WTC11 (cell line): ENCODE results near the gene TMEM245.
"Not testable (repeated sequence)": the region's sequence is repeated elsewhere in the genome, so short reads cannot be mapped to it uniquely, and the experiment has no call there.

Source experiments
- JAZF1 ChIP-seq: fragments of 250-450 bp; sonication (Bioruptor Pico); IDR thresholded peaks from 2 replicates; pipeline ENCODE4 v1.9.0; 2021; ENCODE audit warnings: moderate library complexity, mild to moderate bottlenecking, inconsistent platforms
- NR2C2 ChIP-seq: sonication (generic); formaldehyde crosslinking; IDR thresholded peaks from 2 replicates; pipeline ENCODE4 v1.8.0; 2022; ENCODE audit warnings: mild to moderate bottlenecking, missing genetic modification reagents
- NR3C1 ChIP-seq: sonication (generic); formaldehyde crosslinking; conservative IDR thresholded peaks from 2 replicates; pipeline ENCODE4 v1.8.1; 2023; ENCODE audit warnings: low read depth, mild to moderate bottlenecking, missing genetic modification reagents
- ZNF121 ChIP-seq: sonication (generic); formaldehyde crosslinking; IDR thresholded peaks from 2 replicates; pipeline ENCODE4 v1.8.0; 2023; ENCODE audit warnings: missing genetic modification reagents
- TF ChIP-seq, protein P1 (sequence below): fragments of 200-600 bp; IDR thresholded peaks from 2 replicates; pipeline ENCODE4 v1.8.0; 2022; ENCODE audit warnings: antibody characterized with exemption
- TF ChIP-seq, protein P2 (sequence below): sonication (generic); formaldehyde crosslinking; IDR thresholded peaks from 2 replicates; pipeline ENCODE4 v1.8.0; 2022; ENCODE audit warnings: mild to moderate bottlenecking, missing genetic modification reagents
- TF ChIP-seq, protein P3 (sequence below): fragments of 250-450 bp; sonication (Bioruptor Pico); conservative IDR thresholded peaks from 2 replicates; pipeline ENCODE4 v1.9.0; 2021; ENCODE audit warnings: mild to moderate bottlenecking
- TF ChIP-seq, protein P4 (sequence below): sonication (generic); formaldehyde crosslinking; IDR thresholded peaks from 2 replicates; pipeline ENCODE4 v1.8.1; 2023; ENCODE audit warnings: mild to moderate bottlenecking, moderate library complexity, missing genetic modification reagents
- TF ChIP-seq, protein P5 (sequence below): sonication (generic); formaldehyde crosslinking; IDR thresholded peaks from 2 replicates; pipeline ENCODE4 v1.8.1; 2022; ENCODE audit warnings: mild to moderate bottlenecking, moderate library complexity, missing genetic modification reagents

DNA sequence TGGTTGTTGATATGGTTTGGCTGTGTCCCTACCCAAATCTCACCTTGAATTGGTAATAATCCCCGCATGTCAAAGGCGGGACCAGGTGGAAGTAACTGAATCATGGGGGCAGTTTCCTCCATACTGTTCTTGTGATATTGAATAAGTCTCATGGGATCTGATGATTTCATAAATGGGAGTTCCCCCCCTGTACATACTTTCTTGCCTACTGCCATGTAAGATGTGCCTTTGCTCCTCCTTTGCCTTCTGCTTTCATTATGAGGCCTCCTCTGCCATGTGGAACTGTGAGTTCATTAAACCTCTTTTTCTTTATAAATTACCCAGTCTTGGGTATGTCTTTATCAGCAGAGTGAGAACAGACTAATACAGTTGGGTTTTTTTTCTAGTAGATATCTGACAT is 148.4 kb downstream of the TMEM245 start:
- not testable (repeated sequence) for TF ChIP-seq NR3C1 (CRISPR knock-in tag); ZNF121; JAZF1 (CRISPR knock-in tag); NR2C2
- TF ChIP-seq, protein P1, sequence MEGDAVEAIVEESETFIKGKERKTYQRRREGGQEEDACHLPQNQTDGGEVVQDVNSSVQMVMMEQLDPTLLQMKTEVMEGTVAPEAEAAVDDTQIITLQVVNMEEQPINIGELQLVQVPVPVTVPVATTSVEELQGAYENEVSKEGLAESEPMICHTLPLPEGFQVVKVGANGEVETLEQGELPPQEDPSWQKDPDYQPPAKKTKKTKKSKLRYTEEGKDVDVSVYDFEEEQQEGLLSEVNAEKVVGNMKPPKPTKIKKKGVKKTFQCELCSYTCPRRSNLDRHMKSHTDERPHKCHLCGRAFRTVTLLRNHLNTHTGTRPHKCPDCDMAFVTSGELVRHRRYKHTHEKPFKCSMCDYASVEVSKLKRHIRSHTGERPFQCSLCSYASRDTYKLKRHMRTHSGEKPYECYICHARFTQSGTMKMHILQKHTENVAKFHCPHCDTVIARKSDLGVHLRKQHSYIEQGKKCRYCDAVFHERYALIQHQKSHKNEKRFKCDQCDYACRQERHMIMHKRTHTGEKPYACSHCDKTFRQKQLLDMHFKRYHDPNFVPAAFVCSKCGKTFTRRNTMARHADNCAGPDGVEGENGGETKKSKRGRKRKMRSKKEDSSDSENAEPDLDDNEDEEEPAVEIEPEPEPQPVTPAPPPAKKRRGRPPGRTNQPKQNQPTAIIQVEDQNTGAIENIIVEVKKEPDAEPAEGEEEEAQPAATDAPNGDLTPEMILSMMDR: not testable (repeated sequence)
- TF ChIP-seq, protein P2, sequence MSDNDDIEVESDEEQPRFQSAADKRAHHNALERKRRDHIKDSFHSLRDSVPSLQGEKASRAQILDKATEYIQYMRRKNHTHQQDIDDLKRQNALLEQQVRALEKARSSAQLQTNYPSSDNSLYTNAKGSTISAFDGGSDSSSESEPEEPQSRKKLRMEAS: not testable (repeated sequence)
- TF ChIP-seq, protein P3, sequence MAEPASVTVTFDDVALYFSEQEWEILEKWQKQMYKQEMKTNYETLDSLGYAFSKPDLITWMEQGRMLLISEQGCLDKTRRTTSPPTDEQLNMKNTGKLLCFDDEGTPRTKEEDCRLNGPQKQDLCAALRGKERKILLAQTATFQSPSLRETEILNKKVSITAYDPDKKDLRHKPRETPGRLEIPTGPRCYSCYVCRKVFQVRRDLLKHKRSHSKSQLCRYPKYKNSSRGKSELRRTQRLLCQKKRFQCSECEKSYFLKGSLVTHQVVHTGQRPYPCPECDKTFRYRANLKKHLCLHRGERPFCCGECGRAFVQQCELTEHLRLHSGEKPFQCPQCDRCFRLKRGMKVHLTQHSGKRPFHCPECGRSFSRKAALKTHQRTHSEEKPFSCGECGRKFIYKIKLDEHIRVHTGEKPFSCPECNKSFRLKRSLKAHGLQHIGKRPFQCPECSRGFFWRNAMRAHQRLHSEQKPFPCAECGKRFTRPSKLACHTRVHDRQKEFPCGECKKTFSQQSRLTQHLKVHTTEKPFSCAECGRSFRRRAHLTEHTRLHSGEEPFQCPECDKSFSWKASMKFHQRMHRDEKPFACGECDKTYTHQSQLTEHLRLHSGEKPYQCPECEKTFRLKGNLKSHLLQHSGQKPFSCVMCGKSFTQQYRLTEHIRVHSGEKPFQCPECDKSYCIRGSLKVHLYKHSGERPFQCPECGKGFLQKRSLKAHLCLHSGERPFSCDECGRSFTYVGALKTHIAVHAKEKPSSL (CRISPR knock-in tag): not testable (repeated sequence)
- TF ChIP-seq, protein P4, sequence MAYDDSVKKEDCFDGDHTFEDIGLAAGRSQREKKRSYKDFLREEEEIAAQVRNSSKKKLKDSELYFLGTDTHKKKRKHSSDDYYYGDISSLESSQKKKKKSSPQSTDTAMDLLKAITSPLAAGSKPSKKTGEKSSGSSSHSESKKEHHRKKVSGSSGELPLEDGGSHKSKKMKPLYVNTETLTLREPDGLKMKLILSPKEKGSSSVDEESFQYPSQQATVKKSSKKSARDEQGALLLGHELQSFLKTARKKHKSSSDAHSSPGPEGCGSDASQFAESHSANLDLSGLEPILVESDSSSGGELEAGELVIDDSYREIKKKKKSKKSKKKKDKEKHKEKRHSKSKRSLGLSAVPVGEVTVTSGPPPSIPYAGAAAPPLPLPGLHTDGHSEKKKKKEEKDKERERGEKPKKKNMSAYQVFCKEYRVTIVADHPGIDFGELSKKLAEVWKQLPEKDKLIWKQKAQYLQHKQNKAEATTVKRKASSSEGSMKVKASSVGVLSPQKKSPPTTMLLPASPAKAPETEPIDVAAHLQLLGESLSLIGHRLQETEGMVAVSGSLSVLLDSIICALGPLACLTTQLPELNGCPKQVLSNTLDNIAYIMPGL (CRISPR knock-in tag): not testable (repeated sequence)
- TF ChIP-seq, protein P5, sequence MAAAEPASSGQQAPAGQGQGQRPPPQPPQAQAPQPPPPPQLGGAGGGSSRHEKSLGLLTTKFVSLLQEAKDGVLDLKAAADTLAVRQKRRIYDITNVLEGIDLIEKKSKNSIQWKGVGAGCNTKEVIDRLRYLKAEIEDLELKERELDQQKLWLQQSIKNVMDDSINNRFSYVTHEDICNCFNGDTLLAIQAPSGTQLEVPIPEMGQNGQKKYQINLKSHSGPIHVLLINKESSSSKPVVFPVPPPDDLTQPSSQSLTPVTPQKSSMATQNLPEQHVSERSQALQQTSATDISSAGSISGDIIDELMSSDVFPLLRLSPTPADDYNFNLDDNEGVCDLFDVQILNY (CRISPR knock-in tag): not testable (repeated sequence)
